Stomach (tissue), 9 donors: ENCODE results near the gene F5. TPM values are rescaled to one million over a fixed set of nuclear protein-coding genes. Genes with fewer than 3 reads are reported as not detected.

Experiments used
- DNase-seq, 2 donors: peaks; one replicate each; pipeline versions ENCODE4 v3.0.0 to v3.0.0-alpha.2; 2013 to 2019
- H3K27ac ChIP-seq, 5 donors: fragments of 200-600 bp in 4 of 5; sonication (generic) in 4 of 5; one replicate each; pipeline ENCODE4 v1.5.1; 2013 to 2019; ENCODE audit warnings: mild to moderate bottlenecking in 1 of 5, moderate library complexity in 1 of 5
- H3K27me3 ChIP-seq, 3 donors: fragments of 200-600 bp; sonication (generic); one replicate each; pipeline ENCODE4 v1.5.1; 2017 to 2019; ENCODE audit warnings: mixed run types in 1 of 3
- H3K36me3 ChIP-seq, 4 donors: fragments of 200-600 bp; sonication (generic); 1 replicate in 3 of 4; 2 replicates in 1 of 4; pipeline ENCODE4 v1.5.1; 2016 to 2019
- H3K4me1 ChIP-seq, 4 donors: fragments of 200-600 bp; sonication (generic); one replicate each; pipeline ENCODE4 v1.5.1; 2016 to 2019
- H3K4me3 ChIP-seq, 4 donors: fragments of 200-600 bp; sonication (generic) in 3 of 4; one replicate each; pipeline ENCODE4 v1.5.1; 2016 to 2019; ENCODE audit warnings: mild to moderate bottlenecking in 1 of 4
- H3K9me3 ChIP-seq, 4 donors: fragments of 200-600 bp; sonication (generic); one replicate each; pipeline ENCODE4 v1.5.1; 2016 to 2019
- CTCF ChIP-seq, 7 experiments: fragments of 450-650 bp in 4 of 7; fragments of 200-600 bp in 3 of 7; sonication (generic) in 3 of 7; IDR thresholded peaks; one replicate each; pipeline ENCODE4 v1.5.1; 2016 to 2019; ENCODE audit warnings: antibody characterized with exemption in 7 of 7, control low read depth in 2 of 7, mild to moderate bottlenecking in 1 of 7
- EP300 ChIP-seq: sonication (generic); formaldehyde crosslinking; IDR thresholded peaks from one replicate; pipeline ENCODE4 v1.6.1; 2017; ENCODE audit warnings: antibody characterized with exemption
- POLR2A ChIP-seq, 4 donors: fragments of 450-650 bp; IDR thresholded peaks; one replicate each; pipeline ENCODE4 v1.6.1; 2016; ENCODE audit warnings: antibody characterized with exemption in 4 of 4, control low read depth in 2 of 4, mild to moderate bottlenecking in 1 of 4, moderate library complexity in 1 of 4
- POLR2AphosphoS5 ChIP-seq, 3 donors: sonication (generic); formaldehyde crosslinking; IDR thresholded peaks; one replicate each; pipeline ENCODE4 v1.6.1; 2016; ENCODE audit warnings: antibody characterized with exemption in 3 of 3
- WGBS, 5 donors: extraction: QIAGEN DNeasy Blood & Tissue Kit in 3 of 5; methylation state at CpG; one replicate each; pipeline versions ENCODE4 v1.1.5 to v1.1.7; 2013 to 2018; 5-methylcytosine and 5-hydroxymethylcytosine counted together
- intact Hi-C: fragments of 100-400 bp; cut with DNase I; formaldehyde crosslinking; loops from one replicate; pipeline ENCODE4 v1.15.1; 2023; ENCODE audit warnings: low total_unique reads
- polyA plus RNA-seq, 3 donors: library from polyadenylated mRNA; stranded (reverse); fragments of 200-250 nt; gene quantifications; one replicate each; pipeline ENCODE4 v1.2.3, GENCODE V29; 2013
- total RNA-seq, 5 donors: library from RNA; depleted of rRNA; stranded (reverse); fragments of >200 nt; gene quantifications; one replicate each; pipeline versions ENCODE4 v1.1.0 to v1.2.3, GENCODE V29; 2014 to 2016
- donor health status: healthy with polysubstance abuse.
- donor health status: Bipolar disorder and iron deficiency.
- donor health status: healthy.

F5 gene
- total and polyA plus RNA-seq, 8 donors: 0.06 to 4.8 (median 1.0) TPM; not detected in 2

- intact Hi-C loops: no loop called here
- H3K9me3 ChIP-seq: no peaks in the 10 kb centered on the region
- no peaks in the 10 kb centered on the region for H3K36me3 ChIP-seq
- TF ChIP-seq EP300 (no peak), POLR2A (IDR thresholded peaks at IDR 0.05) (no peak), POLR2AphosphoS5 (IDR thresholded peaks at IDR 0.05) (no peak), CTCF (IDR thresholded peaks at IDR 0.05) (no peak)
- peaks cover 0 to 17% (median 0%) of the 10 kb centered on the region in 3 donors for H3K27me3 ChIP-seq
- WGBS, 5 donors: 5 to 33% (median 26%) methylated on average over 1 of the region's 1 CpG
- DNase-seq: peak in 1 of 2 donors; percentile 17
- H3K4me3 ChIP-seq: no peak overlapping the region
- no peak overlapping the region for H3K27ac ChIP-seq
- no peaks in the 10 kb centered on the region for H3K4me1 ChIP-seq
Measured at GRCh38 chr1:169610108-169610507, 23.8 kb upstream of the F5 start.

GRCh38 chr1:169608226-169608625 lies 21.9 kb upstream of the F5 start:
- WGBS, 5 donors: 92 to 96% (median 94%) methylated on average over 4 of the region's 4 CpGs
- TF ChIP-seq CTCF (IDR thresholded peaks at IDR 0.05): no peak
- TF ChIP-seq EP300: no peak
- no peak for TF ChIP-seq POLR2A (IDR thresholded peaks at IDR 0.05)
- TF ChIP-seq POLR2AphosphoS5 (IDR thresholded peaks at IDR 0.05): no peak
- intact Hi-C loops: loop anchor here (10.0 kb wide), 1 partner anchor 97 kb away; no protein-coding TSS in a partner anchor
- no peak for DNase-seq
- H3K27me3 ChIP-seq: peaks cover 0 to 13% (median 0%) of the 10 kb centered on the region in 3 donors
- H3K36me3 ChIP-seq: no peaks in the 10 kb centered on the region
- H3K27ac ChIP-seq: no peak overlapping the region
- H3K4me3 ChIP-seq: no peak overlapping the region
- no peaks in the 10 kb centered on the region for H3K4me1 ChIP-seq
- H3K9me3 ChIP-seq: no peaks in the 10 kb centered on the region

GRCh38 chr1:169604781-169605560 lies 18.7 kb upstream of the F5 start:
- intact Hi-C loops: loop anchor here (10.0 kb wide), 1 partner anchor 100 kb away; no protein-coding TSS in a partner anchor
- Histone ChIP-seq H3K36me3 (no peaks in the 10 kb centered on the region), H3K4me1 (no peaks in the 10 kb centered on the region), H3K4me3 (no peak overlapping the region), H3K27me3 (peaks cover 0 to 9% (median 0%) of the 10 kb centered on the region in 3 donors), H3K27ac (peak overlapping the region in 1 of 5 donors; percentile 32), H3K9me3 (no peaks in the 10 kb centered on the region)
- WGBS, 5 donors: 51 to 62% (median 55%) methylated on average over 5 of the region's 5 CpGs
- no peak for TF ChIP-seq CTCF (IDR thresholded peaks at IDR 0.05)
- no peak for TF ChIP-seq EP300
- no peak for TF ChIP-seq POLR2AphosphoS5 (IDR thresholded peaks at IDR 0.05)
- DNase-seq: peak in 1 of 2 donors; percentile 47

- Histone ChIP-seq H3K4me3 (no peak overlapping the region), H3K27ac (no peak overlapping the region), H3K4me1 (no peaks in the 10 kb centered on the region), H3K27me3 (peaks cover 0 to 8% (median 0%) of the 10 kb centered on the region in 3 donors), H3K9me3 (no peaks in the 10 kb centered on the region), H3K36me3 (no peaks in the 10 kb centered on the region)
- DNase-seq: peak in 1 of 2 donors; percentile 36
- intact Hi-C loops: loop anchor here (10.0 kb wide), 1 partner anchor 104 kb away; no protein-coding TSS in a partner anchor
- TF ChIP-seq POLR2AphosphoS5 (IDR thresholded peaks at IDR 0.05) (no peak), CTCF (IDR thresholded peaks at IDR 0.05) (peak in 2 of 7 experiments; percentile 32 to 39)
- WGBS, 5 donors: 27 to 37% (median 35%) methylated on average over 3 of the region's 3 CpGs
Measured at GRCh38 chr1:169601096-169601881, 15.0 kb upstream of the F5 start.
